Measurements from ENCODE around the gene HMGCLL1.

Gene HMGCLL1

DNA sequence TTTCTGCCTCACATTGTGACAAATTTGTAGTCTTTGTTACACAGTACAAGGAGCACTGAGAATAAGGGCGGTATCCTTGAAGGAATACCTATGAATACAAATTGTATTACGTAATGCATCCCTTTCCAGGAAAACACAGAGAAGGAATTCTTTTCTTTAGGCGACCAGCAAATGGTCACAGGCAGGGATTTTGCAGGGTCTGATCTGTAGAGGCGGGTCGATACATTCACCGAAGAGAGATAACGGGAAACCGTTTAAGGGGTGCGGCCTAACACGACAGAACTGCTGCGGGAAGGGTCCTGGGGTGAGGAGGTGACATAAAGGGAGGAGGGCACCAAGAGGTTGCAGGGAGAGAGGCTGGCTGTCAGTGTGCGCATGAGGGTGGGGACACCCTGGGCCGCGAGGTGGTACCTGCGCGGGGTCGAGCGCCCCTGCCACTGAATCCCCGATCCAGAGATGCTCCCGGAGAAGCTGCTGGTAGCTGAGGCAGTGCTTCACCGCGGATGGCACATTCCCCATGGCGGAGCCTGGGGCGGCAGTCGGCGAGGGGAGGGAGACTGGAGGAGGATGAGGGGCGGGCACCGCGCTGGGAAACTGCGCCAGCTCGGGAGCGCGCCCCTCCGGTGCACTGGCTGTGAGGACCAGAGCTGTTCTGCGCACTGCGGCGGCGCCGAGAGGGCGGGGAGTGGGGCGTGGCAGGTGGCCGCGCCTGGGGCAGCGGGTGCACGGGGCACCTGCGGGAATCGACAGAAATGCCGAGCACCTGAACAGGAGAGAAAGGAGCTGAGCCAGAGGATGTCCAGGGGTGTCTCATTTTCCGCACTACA is at the start of gene HMGCLL1:
Gene HMGCLL1, minus strand, starts transcription at position 656 of the 827 bp plus-strand sequence. Its CDS starts 137 bp downstream, at position 519.
- H3K27ac ChIP-seq (ENCODE audit: low read length), result no peak within 1 kb of the TSS
- H3K4me1 ChIP-seq (ENCODE audit: control insufficient read depth, insufficient read depth, low read length), result no peaks in the 10 kb centered on the region
- no peaks in the 10 kb centered on the region for H3K36me3 ChIP-seq (ENCODE audit: control insufficient read depth, insufficient read depth, low read length)
- no peaks in the 10 kb centered on the region for H3K27me3 ChIP-seq (ENCODE audit: control insufficient read depth, insufficient read depth, low read length)
- no peaks in the 10 kb centered on the region for H3K9me3 ChIP-seq (ENCODE audit: control insufficient read depth, insufficient read depth, low read length)
- WGBS (ENCODE audit: insufficient coverage, insufficient read length), result no CpG with 5 or more reads among the region's 49 CpGs
- H3K4me3 ChIP-seq (ENCODE audit: low read length), result peak within 1 kb of the TSS; percentile 33; the same call in 1 of the 2 replicates
- peak; percentile 57 for DNase-seq (ENCODE audit: low read depth, low spot score)

DNA sequence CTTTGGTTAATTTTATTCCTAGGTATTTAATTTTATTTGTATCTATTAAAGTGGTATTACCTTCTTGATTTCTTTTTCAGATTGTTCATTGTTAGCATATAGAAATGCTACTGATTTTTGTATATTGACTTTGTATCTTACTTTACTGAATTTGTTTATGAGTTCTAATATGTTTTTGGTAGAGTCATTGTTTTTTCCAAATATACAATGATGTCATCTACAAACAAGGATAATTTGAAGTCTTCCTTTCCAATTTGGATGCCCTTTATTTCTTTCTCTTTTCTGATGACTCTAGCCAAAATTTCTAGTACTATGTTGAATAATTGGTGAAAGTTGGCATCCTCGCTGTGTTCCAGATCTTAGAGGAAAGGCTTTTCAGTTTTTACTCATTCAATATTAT is 43.0 kb upstream of the HMGCLL1 start:
- DNase-seq (ENCODE audit: low read depth, low spot score), result no peak
- no CpG with 5 or more reads among the region's 1 CpG for WGBS (ENCODE audit: insufficient coverage, insufficient read length)
- Histone ChIP-seq H3K4me1 (ENCODE audit: control insufficient read depth, insufficient read depth, low read length) (no peaks in the 10 kb centered on the region), H3K27me3 (ENCODE audit: control insufficient read depth, insufficient read depth, low read length) (no peaks in the 10 kb centered on the region), H3K9me3 (ENCODE audit: control insufficient read depth, insufficient read depth, low read length) (no peaks in the 10 kb centered on the region), H3K27ac (ENCODE audit: low read length) (no peak overlapping the region), H3K36me3 (ENCODE audit: control insufficient read depth, insufficient read depth, low read length) (no peaks in the 10 kb centered on the region), H3K4me3 (ENCODE audit: low read length) (no peak overlapping the region)

DNA sequence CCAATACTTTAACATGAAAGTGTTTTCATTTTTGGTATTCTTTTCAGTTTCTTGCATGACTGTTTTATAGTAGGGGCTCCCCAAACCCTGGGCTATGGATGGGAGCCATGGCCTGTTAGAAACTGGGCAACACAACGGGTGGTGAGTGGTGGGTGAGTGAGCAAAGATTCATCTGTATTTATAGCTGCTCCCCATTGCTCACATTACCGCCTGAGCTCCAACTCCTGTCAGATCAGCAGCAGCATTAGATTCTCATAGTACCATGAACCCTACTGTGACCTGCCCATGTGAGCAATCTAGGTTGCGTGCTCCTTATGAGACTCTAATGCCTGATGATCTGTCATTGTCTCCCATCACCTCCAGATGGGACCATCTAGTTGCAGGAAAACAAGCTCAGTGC is 42.3 kb upstream of the HMGCLL1 start:
- H3K9me3 ChIP-seq (ENCODE audit: control insufficient read depth, insufficient read depth, low read length), result no peaks in the 10 kb centered on the region
- no CpG with 5 or more reads among the region's 3 CpGs for WGBS (ENCODE audit: insufficient coverage, insufficient read length)

DNA sequence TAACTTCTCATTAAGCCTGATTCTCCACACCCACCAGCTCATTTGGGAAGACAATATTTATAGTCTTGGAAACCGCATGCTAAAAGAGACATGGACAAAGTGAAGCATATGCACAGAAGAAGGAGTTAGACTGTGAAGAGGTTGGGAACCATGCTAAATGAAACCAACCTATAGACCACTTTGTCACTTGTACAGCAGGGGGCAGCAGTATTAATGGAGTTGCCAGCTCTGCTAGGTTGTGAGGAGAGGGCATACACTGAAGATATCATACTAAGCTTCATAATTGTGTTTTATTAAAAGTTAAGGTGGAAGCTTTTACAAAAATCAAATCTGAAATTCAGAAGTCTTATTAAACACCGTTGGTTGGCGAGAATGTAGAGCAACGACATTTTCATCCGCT is 38.3 kb upstream of the HMGCLL1 start:
- Histone ChIP-seq H3K9me3 (ENCODE audit: control insufficient read depth, insufficient read depth, low read length) (no peaks in the 10 kb centered on the region), H3K27ac (ENCODE audit: low read length) (no peak overlapping the region), H3K4me3 (ENCODE audit: low read length) (no peak overlapping the region), H3K27me3 (ENCODE audit: control insufficient read depth, insufficient read depth, low read length) (no peaks in the 10 kb centered on the region), H3K36me3 (ENCODE audit: control insufficient read depth, insufficient read depth, low read length) (no peaks in the 10 kb centered on the region), H3K4me1 (ENCODE audit: control insufficient read depth, insufficient read depth, low read length) (no peaks in the 10 kb centered on the region)
- peak; percentile 13 for DNase-seq (ENCODE audit: low read depth, low spot score)
- WGBS (ENCODE audit: insufficient coverage, insufficient read length), result no CpG with 5 or more reads among the region's 5 CpGs

More for the DNA sequence above, 42.3 kb upstream of the HMGCLL1 start:
- no peak overlapping the region for H3K4me3 ChIP-seq (ENCODE audit: low read length)
- H3K27ac ChIP-seq (ENCODE audit: low read length), result no peak overlapping the region
- DNase-seq (ENCODE audit: low read depth, low spot score), result no peak
- H3K4me1 ChIP-seq (ENCODE audit: control insufficient read depth, insufficient read depth, low read length), result no peaks in the 10 kb centered on the region
- no peaks in the 10 kb centered on the region for H3K27me3 ChIP-seq (ENCODE audit: control insufficient read depth, insufficient read depth, low read length)
- no peaks in the 10 kb centered on the region for H3K36me3 ChIP-seq (ENCODE audit: control insufficient read depth, insufficient read depth, low read length)

DNA sequence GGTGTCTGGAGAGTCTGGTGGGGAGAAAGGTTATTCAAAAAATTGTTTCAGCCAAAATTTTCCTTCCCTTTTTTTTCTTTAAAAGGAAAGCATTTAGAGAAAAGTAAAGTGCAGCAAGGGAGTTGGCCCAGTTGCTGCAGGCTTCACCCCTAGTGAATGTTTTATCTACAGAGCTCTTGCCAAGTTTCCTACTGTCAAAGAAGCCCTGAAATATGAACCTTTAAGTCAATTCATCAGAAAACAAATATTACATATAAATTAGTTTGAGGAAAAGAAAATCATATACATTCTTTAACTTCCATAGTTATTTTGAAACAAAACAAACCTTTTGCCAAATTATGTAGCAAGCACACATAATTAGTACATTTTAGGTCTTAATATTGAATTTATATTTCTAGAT is 25.0 kb upstream of the HMGCLL1 start:
- no peaks in the 10 kb centered on the region for H3K9me3 ChIP-seq (ENCODE audit: control insufficient read depth, insufficient read depth, low read length)
- H3K27me3 ChIP-seq (ENCODE audit: control insufficient read depth, insufficient read depth, low read length), result no peaks in the 10 kb centered on the region
- no peaks in the 10 kb centered on the region for H3K4me1 ChIP-seq (ENCODE audit: control insufficient read depth, insufficient read depth, low read length)
- H3K4me3 ChIP-seq (ENCODE audit: low read length), result no peak overlapping the region
- no peak for DNase-seq (ENCODE audit: low read depth, low spot score)
- H3K36me3 ChIP-seq (ENCODE audit: control insufficient read depth, insufficient read depth, low read length), result no peaks in the 10 kb centered on the region
- no peak overlapping the region for H3K27ac ChIP-seq (ENCODE audit: low read length)

DNA sequence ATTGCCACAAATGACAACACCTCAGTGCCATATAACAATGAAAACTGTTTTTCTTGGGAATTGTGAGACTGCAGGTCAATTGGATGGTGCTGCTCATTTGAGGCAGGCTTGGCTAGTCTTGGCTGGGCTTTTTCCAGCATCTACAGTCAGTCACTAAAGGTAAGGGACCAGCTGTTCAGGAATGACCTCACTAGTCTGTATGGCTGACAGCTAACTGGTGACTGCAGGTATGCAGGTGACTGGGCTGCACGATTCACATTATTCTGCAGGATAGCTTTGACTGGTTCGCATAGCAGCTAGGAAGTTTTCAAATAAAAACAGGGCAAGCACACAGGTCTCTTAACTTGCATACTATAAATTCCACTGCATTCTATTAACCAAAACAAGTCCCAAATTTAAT is 22.1 kb upstream of the HMGCLL1 start:
- no peak for DNase-seq (ENCODE audit: low read depth, low spot score)
- Histone ChIP-seq H3K4me1 (ENCODE audit: control insufficient read depth, insufficient read depth, low read length) (no peaks in the 10 kb centered on the region), H3K27me3 (ENCODE audit: control insufficient read depth, insufficient read depth, low read length) (no peaks in the 10 kb centered on the region), H3K27ac (ENCODE audit: low read length) (no peak overlapping the region), H3K36me3 (ENCODE audit: control insufficient read depth, insufficient read depth, low read length) (no peaks in the 10 kb centered on the region), H3K9me3 (ENCODE audit: control insufficient read depth, insufficient read depth, low read length) (no peaks in the 10 kb centered on the region), H3K4me3 (ENCODE audit: low read length) (no peak overlapping the region)
- whole genome bisulfite sequencing (ENCODE audit: insufficient coverage, insufficient read length), result no CpG with 5 or more reads among the region's 2 CpGs

DNA sequence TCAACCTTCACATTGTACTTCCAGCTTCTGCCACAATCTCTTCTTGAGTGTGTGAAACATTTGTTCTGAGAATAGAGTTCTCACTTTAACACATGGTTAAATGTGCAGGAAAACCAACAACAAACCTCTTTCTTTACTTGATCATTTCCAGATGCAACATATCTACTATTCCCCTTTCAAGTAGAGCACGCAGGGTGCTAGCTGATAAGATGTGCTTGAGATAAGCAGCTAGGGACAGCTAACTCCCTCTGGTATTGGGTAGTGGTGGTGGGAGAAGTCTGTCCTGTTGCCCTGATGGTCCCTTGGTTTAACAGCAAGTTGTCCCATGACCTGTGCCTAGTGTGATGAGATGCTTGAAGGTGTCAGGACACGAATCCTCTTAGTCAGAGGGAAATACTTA is 15.4 kb upstream of the HMGCLL1 start:
- Histone ChIP-seq H3K27me3 (ENCODE audit: control insufficient read depth, insufficient read depth, low read length) (no peaks in the 10 kb centered on the region), H3K4me1 (ENCODE audit: control insufficient read depth, insufficient read depth, low read length) (no peaks in the 10 kb centered on the region), H3K36me3 (ENCODE audit: control insufficient read depth, insufficient read depth, low read length) (no peaks in the 10 kb centered on the region), H3K4me3 (ENCODE audit: low read length) (no peak overlapping the region), H3K27ac (ENCODE audit: low read length) (no peak overlapping the region), H3K9me3 (ENCODE audit: control insufficient read depth, insufficient read depth, low read length) (no peaks in the 10 kb centered on the region)
- no CpG with 5 or more reads among the region's 2 CpGs for WGBS (ENCODE audit: insufficient coverage, insufficient read length)
- no peak for DNase-seq (ENCODE audit: low read depth, low spot score)

DNA sequence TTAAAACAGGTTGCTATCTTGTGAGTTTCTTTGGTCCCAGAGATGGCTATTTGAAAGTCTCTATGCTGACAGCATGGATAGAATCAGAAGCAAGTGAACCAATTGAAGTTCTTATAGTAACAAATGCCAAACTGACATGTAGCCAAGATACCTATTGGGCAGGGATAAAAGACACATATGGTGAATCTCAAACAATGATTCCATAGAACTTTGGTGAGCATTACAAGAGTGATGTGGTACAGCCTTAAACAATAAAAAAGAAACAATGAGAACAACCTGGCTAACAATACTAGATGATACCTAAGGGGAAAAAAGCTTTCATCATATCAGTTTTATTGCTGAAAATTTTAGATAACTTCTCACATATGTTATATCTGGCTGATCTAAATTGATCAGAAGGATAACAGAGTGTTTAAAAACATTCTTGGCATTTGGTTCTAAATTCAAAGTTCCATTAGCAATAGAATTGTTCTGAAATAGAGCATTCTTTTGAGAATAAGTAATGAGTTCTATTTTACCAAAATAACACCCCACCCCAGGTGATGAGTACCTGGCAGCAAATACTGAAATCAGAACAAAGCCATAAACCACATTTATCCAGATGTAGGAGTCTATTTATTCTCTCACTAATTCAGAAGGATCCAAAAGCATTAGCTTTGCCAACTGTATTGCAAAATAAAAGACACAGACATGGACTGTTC is 5.8 kb upstream of the HMGCLL1 start:
- H3K27ac ChIP-seq (ENCODE audit: low read length), result no peak overlapping the region
- no peak for DNase-seq (ENCODE audit: low read depth, low spot score)
- H3K27me3 ChIP-seq (ENCODE audit: control insufficient read depth, insufficient read depth, low read length), result no peaks in the 10 kb centered on the region
- H3K36me3 ChIP-seq (ENCODE audit: control insufficient read depth, insufficient read depth, low read length), result no peaks in the 10 kb centered on the region
- H3K4me3 ChIP-seq (ENCODE audit: low read length), result no peak overlapping the region
- no peaks in the 10 kb centered on the region for H3K9me3 ChIP-seq (ENCODE audit: control insufficient read depth, insufficient read depth, low read length)
- H3K4me1 ChIP-seq (ENCODE audit: control insufficient read depth, insufficient read depth, low read length), result no peaks in the 10 kb centered on the region

DNA sequence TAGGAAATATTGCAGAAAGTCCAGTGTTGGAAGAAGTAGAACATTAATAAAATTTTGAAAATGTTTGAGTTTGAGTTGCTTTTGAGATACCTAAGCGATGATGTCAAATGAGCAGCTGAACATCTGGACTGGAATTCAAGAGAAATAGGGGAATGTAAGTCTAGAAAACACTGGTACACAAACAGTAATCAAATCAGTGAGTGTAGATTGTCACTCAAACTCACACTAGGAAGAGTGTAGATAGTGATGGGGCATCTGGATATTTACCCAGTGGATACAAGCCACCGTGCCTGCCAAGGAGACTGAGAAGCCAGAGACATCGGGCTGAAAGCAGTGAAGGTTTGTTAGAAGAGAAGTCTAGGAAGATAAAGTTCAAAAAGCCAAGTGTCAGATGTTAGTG is 2.2 kb downstream of the HMGCLL1 start:
- Histone ChIP-seq H3K4me3 (ENCODE audit: low read length) (no peak overlapping the region), H3K27ac (ENCODE audit: low read length) (no peak overlapping the region), H3K36me3 (ENCODE audit: control insufficient read depth, insufficient read depth, low read length) (no peaks in the 10 kb centered on the region), H3K27me3 (ENCODE audit: control insufficient read depth, insufficient read depth, low read length) (no peaks in the 10 kb centered on the region), H3K9me3 (ENCODE audit: control insufficient read depth, insufficient read depth, low read length) (no peaks in the 10 kb centered on the region), H3K4me1 (ENCODE audit: control insufficient read depth, insufficient read depth, low read length) (no peaks in the 10 kb centered on the region)
- no peak for DNase-seq (ENCODE audit: low read depth, low spot score)
- no CpG with 5 or more reads among the region's 3 CpGs for WGBS (ENCODE audit: insufficient coverage, insufficient read length)

DNA sequence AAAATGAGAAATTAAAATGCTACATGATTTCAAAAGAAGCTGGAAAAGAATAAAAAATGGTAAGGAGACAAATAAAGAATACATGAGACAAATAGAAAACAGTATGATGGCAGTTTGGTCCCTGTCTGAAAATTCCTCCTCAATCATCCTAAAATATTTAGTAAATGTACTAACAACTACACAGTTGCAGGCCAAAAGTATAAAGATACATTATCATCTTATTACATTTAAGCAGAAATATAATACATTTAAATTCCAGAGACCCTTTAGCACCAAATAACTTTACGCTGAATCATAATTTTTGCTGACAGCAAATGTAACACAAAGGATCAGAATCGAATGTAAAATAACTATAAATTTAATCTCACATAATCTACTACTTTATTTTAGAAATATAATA is 4.4 kb downstream of the HMGCLL1 start:
- Histone ChIP-seq H3K4me1 (ENCODE audit: control insufficient read depth, insufficient read depth, low read length) (no peaks in the 10 kb centered on the region), H3K27me3 (ENCODE audit: control insufficient read depth, insufficient read depth, low read length) (no peaks in the 10 kb centered on the region), H3K36me3 (ENCODE audit: control insufficient read depth, insufficient read depth, low read length) (no peaks in the 10 kb centered on the region), H3K9me3 (ENCODE audit: control insufficient read depth, insufficient read depth, low read length) (no peaks in the 10 kb centered on the region), H3K4me3 (ENCODE audit: low read length) (no peak overlapping the region), H3K27ac (ENCODE audit: low read length) (no peak overlapping the region)
- WGBS (ENCODE audit: insufficient coverage, insufficient read length), result no CpG with 5 or more reads among the region's 2 CpGs
- no peak for DNase-seq (ENCODE audit: low read depth, low spot score)

DNA sequence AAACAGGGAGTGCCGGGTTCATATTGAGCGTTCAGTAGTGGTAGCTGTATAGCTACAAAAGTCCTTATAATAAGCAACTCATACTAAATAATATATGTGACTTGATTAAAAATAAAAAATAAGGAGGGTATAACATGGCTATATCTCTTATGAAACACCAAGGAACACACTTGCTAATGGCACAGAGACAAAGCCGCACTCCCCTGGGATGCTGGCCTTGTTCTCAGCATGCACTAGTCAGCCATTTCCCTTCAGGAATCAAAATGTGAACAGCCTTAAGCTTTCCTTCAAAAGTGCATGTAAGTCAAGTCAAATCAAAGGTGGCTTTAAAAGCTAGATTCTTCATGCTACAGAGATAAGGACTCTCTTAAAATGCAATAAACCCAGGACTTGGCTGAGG is 9.4 kb downstream of the HMGCLL1 start:
- no CpG with 5 or more reads among the region's 3 CpGs for WGBS (ENCODE audit: insufficient coverage, insufficient read length)
- no peaks in the 10 kb centered on the region for H3K36me3 ChIP-seq (ENCODE audit: control insufficient read depth, insufficient read depth, low read length)
- no peak for DNase-seq (ENCODE audit: low read depth, low spot score)
- H3K4me3 ChIP-seq (ENCODE audit: low read length), result no peak overlapping the region
- no peak overlapping the region for H3K27ac ChIP-seq (ENCODE audit: low read length)
- no peaks in the 10 kb centered on the region for H3K9me3 ChIP-seq (ENCODE audit: control insufficient read depth, insufficient read depth, low read length)
- H3K27me3 ChIP-seq (ENCODE audit: control insufficient read depth, insufficient read depth, low read length), result no peaks in the 10 kb centered on the region
- H3K4me1 ChIP-seq (ENCODE audit: control insufficient read depth, insufficient read depth, low read length), result no peaks in the 10 kb centered on the region

All from iPS DF 6.9 (cell line).